ENCODE measurements around the gene PITPNC1. TPM values are rescaled to one million over a fixed set of nuclear protein-coding genes. Genes with fewer than 3 reads are reported as not detected.

The PITPNC1 gene
- total RNA-seq, 1 experiment from 2014 or later, result 20.8 TPM

- intact Hi-C loops (cut with micrococcal nuclease; ENCODE audit: unreplicated experiment), result no loop called here
- CTCF ChIA-PET, result no interaction called here
These were observed 364.9 kb downstream of the PITPNC1 start for GRCh38 chr17:67742025-67742424.

More at GRCh38 chr17:67742025-67742424, 364.9 kb downstream of the PITPNC1 start:
- no peak for DNase-seq (ENCODE audit: low read depth, low spot score)
- Histone ChIP-seq H3K4me1 (ENCODE audit: control insufficient read depth, insufficient read depth, low read length) (no peaks in the 10 kb centered on the region), H3K27ac (ENCODE audit: low read length) (no peak overlapping the region), H3K36me3 (ENCODE audit: control insufficient read depth, insufficient read depth, low read length) (peaks cover 40% of the 10 kb centered on the region), H3K4me3 (ENCODE audit: low read depth in 2 of 2, low read length in 2 of 2) (no peak overlapping the region), H3K27me3 (ENCODE audit: control insufficient read depth, insufficient read depth, low read length) (no peaks in the 10 kb centered on the region), H3K9me3 (ENCODE audit: control insufficient read depth, insufficient read depth, low read depth, low read length) (no peaks in the 10 kb centered on the region)
- no peak for TF ChIP-seq TCF7L2 (IDR thresholded peaks at IDR 0.05; ENCODE audit: low read depth, low read length)
- TF ChIP-seq REST (IDR thresholded peaks at IDR 0.05; ENCODE audit: insufficient read depth in 1 of 2, low read depth in 2 of 2, low read length in 1 of 2), result no peak
- TF ChIP-seq POLR2AphosphoS5 (IDR thresholded peaks at IDR 0.05; ENCODE audit: low read depth, low read length), result no peak
- no peak for TF ChIP-seq CTCF (IDR thresholded peaks at IDR 0.05)
- no peak for TF ChIP-seq SIN3A (IDR thresholded peaks at IDR 0.05; ENCODE audit: borderline replicate concordance, insufficient read depth, low read depth, low read length)
- no TSS peak for BruUV-seq (replicated peaks)
- ATAC-seq, result no peak
- in situ Hi-C loops (cut with HindIII; ENCODE audit: low pct_unique_long_range_greater_than_20kb, low sequenced_read_pairs), result no loop called here
- POLR2A ChIA-PET, result no interaction called here

Small RNA genes lying within 50 kb of the gene (microRNA-seq; reads per million reads assigned to microRNA genes)
- gene MIR548AA2 (ENCODE audit: unreplicated experiment) (not detected), gene MIR548D2 (ENCODE audit: unreplicated experiment) (not detected)

Other genes with a start within 250 kb of the PITPNC1 start
- gene HELZ, start 132.1 kb upstream of the PITPNC1 start, total RNA-seq (2021; ENCODE audit: unreplicated experiment), result 15.0 TPM
- gene PSMD12, start 10.7 kb upstream of the PITPNC1 start, total RNA-seq (2021; ENCODE audit: unreplicated experiment), result 50.2 TPM

All from Panc1 (cell line).